ENCODE data around the gene PDLIM1. TPM values are rescaled to one million over a fixed set of nuclear protein-coding genes. Genes with fewer than 3 reads are reported as not detected.

PDLIM1 gene
- total RNA-seq, 4 donors from 2014 or later = 71.4 to 112 (median 77.7) TPM

DNA sequence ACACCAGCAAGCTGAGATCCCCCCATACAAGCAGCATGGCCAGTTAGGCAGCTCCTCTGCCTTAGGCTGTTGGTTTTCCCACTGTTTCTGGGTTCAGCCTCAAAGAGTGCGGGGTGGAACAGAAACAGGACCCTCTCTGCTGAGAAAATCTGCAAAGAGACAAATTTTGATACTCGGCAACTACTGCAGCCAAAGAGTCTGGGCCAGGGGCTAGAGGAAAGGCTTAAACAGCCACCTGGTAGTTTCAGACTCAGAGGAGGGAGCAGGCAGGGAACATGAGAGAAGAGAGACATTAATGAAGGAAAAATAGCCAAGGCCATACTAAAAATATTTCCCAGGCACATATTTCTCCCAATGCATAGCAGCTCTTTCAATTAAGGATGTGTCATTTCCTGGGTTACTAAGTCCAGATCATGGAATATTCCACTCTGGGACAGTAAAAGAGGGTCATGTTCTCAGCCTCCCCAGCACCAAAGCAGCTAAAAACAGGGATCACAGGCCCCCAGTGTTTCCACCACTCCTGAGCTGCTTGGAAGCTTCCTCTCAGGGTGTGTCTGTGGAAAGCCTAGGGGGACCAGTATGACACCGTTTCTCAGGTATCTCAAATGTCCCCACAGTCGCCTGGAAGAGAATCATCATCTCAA, 29.8 kb downstream of the PDLIM1 start:
- Histone ChIP-seq H3K4me1 (peaks cover 13% of the 10 kb centered on the region), H3K4me3 (no peak overlapping the region), H3K9me3 (no peaks in the 10 kb centered on the region), H3K27ac (no peak overlapping the region), H3K36me3 (peaks cover 41% of the 10 kb centered on the region), H3K27me3 (no peaks in the 10 kb centered on the region)
- 75% methylated on average over 4 of the region's 4 CpGs for WGBS
- DNase-seq (ENCODE audit: low spot score in 2 of 2) = peak in 1 of 2 donors; percentile 24
- TF ChIP-seq POLR2A (IDR thresholded peaks at IDR 0.05) = no peak
- TF ChIP-seq, protein P1, sequence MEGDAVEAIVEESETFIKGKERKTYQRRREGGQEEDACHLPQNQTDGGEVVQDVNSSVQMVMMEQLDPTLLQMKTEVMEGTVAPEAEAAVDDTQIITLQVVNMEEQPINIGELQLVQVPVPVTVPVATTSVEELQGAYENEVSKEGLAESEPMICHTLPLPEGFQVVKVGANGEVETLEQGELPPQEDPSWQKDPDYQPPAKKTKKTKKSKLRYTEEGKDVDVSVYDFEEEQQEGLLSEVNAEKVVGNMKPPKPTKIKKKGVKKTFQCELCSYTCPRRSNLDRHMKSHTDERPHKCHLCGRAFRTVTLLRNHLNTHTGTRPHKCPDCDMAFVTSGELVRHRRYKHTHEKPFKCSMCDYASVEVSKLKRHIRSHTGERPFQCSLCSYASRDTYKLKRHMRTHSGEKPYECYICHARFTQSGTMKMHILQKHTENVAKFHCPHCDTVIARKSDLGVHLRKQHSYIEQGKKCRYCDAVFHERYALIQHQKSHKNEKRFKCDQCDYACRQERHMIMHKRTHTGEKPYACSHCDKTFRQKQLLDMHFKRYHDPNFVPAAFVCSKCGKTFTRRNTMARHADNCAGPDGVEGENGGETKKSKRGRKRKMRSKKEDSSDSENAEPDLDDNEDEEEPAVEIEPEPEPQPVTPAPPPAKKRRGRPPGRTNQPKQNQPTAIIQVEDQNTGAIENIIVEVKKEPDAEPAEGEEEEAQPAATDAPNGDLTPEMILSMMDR (IDR thresholded peaks at IDR 0.05) = no peak
- no peak for TF ChIP-seq EP300 (IDR thresholded peaks at IDR 0.05)
- no peak for TF ChIP-seq POLR2AphosphoS5 (IDR thresholded peaks at IDR 0.05)

- WGBS = 42% methylated on average over 3 of the region's 3 CpGs
- Histone ChIP-seq H3K4me1 (peaks cover 13% of the 10 kb centered on the region), H3K27me3 (no peaks in the 10 kb centered on the region), H3K4me3 (no peak overlapping the region), H3K36me3 (peaks cover 41% of the 10 kb centered on the region), H3K9me3 (no peaks in the 10 kb centered on the region), H3K27ac (no peak overlapping the region)
- DNase-seq (ENCODE audit: low spot score in 2 of 2) = peak in 1 of 2 donors; percentile 50
- TF ChIP-seq, protein P1 (IDR thresholded peaks at IDR 0.05) = no peak
- TF ChIP-seq EP300 (IDR thresholded peaks at IDR 0.05) (no peak), POLR2A (IDR thresholded peaks at IDR 0.05) (no peak), POLR2AphosphoS5 (IDR thresholded peaks at IDR 0.05) (no peak)
These were observed 30.4 kb downstream of the PDLIM1 start for GRCh38 chr10:95260397-95260881.

DNA sequence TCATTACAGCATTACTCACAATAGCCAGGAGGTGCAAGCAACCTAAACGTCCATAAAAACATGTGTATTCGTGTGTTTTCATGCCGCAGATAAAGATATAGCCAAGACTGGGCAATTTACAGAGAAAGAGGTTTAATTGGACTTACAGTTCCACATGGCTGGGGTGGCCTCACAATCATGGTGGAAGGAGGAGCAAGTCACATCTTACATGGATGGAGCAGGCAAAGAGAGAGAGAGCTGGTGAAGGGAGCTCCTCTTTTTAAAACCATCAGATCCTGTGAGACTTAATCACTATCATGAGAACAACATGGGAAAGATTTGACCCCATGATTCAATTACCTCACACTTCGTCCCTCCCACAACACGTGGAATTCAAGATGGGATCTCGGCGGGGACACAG, 33.0 kb downstream of the PDLIM1 start:
- H3K9me3 ChIP-seq = no peaks in the 10 kb centered on the region
- H3K36me3 ChIP-seq = peaks cover 26% of the 10 kb centered on the region
- DNase-seq (ENCODE audit: low spot score in 2 of 2) = peak in 1 of 2 donors; percentile 11
- WGBS = 88% methylated on average over 7 of the region's 7 CpGs
- no peaks in the 10 kb centered on the region for H3K27me3 ChIP-seq
- TF ChIP-seq EP300 (IDR thresholded peaks at IDR 0.05) = no peak
- no peak for TF ChIP-seq POLR2A (IDR thresholded peaks at IDR 0.05)
- TF ChIP-seq, protein P1 (IDR thresholded peaks at IDR 0.05) = no peak
- TF ChIP-seq POLR2AphosphoS5 (IDR thresholded peaks at IDR 0.05) = no peak
- H3K27ac ChIP-seq = no peak overlapping the region
- H3K4me1 ChIP-seq = peaks cover 10% of the 10 kb centered on the region
- no peak overlapping the region for H3K4me3 ChIP-seq

GRCh38 chr10:95256268-95256667, 34.5 kb downstream of the PDLIM1 start:
- H3K27me3 ChIP-seq = no peaks in the 10 kb centered on the region
- peaks cover 8% of the 10 kb centered on the region for H3K4me1 ChIP-seq
- WGBS = 97% methylated on average over 1 of the region's 1 CpG
- TF ChIP-seq POLR2AphosphoS5 (IDR thresholded peaks at IDR 0.05) (no peak), POLR2A (IDR thresholded peaks at IDR 0.05) (no peak), EP300 (IDR thresholded peaks at IDR 0.05) (no peak)
- TF ChIP-seq, protein P1 (IDR thresholded peaks at IDR 0.05) = no peak
- DNase-seq (ENCODE audit: low spot score in 2 of 2) = no peak
- H3K27ac ChIP-seq = no peak overlapping the region
- peaks cover 23% of the 10 kb centered on the region for H3K36me3 ChIP-seq
- no peaks in the 10 kb centered on the region for H3K9me3 ChIP-seq
- no peak overlapping the region for H3K4me3 ChIP-seq

DNA sequence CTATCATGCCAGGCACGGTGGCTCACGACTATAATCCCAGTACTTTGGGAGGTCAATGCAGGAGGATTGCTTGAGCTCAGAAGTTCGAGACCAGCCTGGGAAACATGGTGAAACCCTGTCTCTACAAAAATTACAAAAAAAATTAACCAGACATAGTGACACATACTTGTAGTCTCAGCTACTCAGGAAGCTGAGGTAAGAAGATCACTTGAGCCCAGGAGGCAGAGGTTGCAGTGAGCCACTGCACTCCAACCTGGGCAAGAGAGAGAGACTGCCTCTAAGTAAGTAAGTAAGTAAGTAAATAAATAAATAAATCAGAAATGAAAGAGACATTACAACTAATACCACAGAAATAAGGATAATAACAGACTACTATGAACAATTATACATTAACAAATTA, 36.2 kb downstream of the PDLIM1 start:
- no peaks in the 10 kb centered on the region for H3K9me3 ChIP-seq
- H3K36me3 ChIP-seq = peaks cover 18% of the 10 kb centered on the region
- TF ChIP-seq POLR2AphosphoS5 (IDR thresholded peaks at IDR 0.05) (no peak), EP300 (IDR thresholded peaks at IDR 0.05) (no peak), POLR2A (IDR thresholded peaks at IDR 0.05) (no peak)
- TF ChIP-seq, protein P1 (IDR thresholded peaks at IDR 0.05) = no peak
- H3K27me3 ChIP-seq = no peaks in the 10 kb centered on the region
- H3K27ac ChIP-seq = no peak overlapping the region
- WGBS = 95% methylated on average over 3 of the region's 3 CpGs
- H3K4me1 ChIP-seq = no peaks in the 10 kb centered on the region
- H3K4me3 ChIP-seq = no peak overlapping the region
- DNase-seq (ENCODE audit: low spot score in 2 of 2) = peak in 1 of 2 donors; percentile 8
